ENCODE results near the gene B4GALT2. TPM values are rescaled to one million over a fixed set of nuclear protein-coding genes. Genes with fewer than 3 reads are reported as not detected.
A peak's percentile ranks its signal among the peaks of the same experiment; 100 is the strongest.

Gene B4GALT2
- total and polyA plus RNA-seq, 8 donors: 15.2 to 37.4 (median 22.5) TPM

DNA sequence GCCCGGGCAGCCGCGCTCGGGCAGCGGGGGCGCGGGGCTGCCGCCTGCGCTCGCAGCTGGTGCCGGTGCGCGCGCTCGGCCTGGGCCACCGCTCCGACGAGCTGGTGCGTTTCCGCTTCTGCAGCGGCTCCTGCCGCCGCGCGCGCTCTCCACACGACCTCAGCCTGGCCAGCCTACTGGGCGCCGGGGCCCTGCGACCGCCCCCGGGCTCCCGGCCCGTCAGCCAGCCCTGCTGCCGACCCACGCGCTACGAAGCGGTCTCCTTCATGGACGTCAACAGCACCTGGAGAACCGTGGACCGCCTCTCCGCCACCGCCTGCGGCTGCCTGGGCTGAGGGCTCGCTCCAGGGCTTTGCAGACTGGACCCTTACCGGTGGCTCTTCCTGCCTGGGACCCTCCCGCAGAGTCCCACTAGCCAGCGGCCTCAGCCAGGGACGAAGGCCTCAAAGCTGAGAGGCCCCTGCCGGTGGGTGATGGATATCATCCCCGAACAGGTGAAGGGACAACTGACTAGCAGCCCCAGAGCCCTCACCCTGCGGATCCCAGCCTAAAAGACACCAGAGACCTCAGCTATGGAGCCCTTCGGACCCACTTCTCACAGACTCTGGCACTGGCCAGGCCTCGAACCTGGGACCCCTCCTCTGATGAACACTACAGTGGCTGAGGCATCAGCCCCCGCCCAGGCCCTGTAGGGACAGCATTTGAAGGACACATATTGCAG, 42.4 kb upstream of the B4GALT2 start:
- peaks cover 29 to 46% (median 40%) of the 10 kb centered on the region in 4 donors for H3K4me1 ChIP-seq
- peaks cover 0 to 26% (median 25%) of the 10 kb centered on the region in 3 donors for H3K27me3 ChIP-seq
- H3K36me3 ChIP-seq: no peaks in the 10 kb centered on the region
- intact Hi-C loops (cut with DNase I; ENCODE audit: low total_unique reads): no loop called here
- H3K27ac ChIP-seq: peak overlapping the region in 2 of 5 donors; percentile 56 to 76
- TF ChIP-seq EP300 (IDR thresholded peaks at IDR 0.05) (no peak), CTCF (IDR thresholded peaks at IDR 0.05) (peak in 2 of 7 experiments; percentile 5 to 11), POLR2AphosphoS5 (IDR thresholded peaks at IDR 0.05) (no peak), POLR2A (IDR thresholded peaks at IDR 0.05) (no peak)
- DNase-seq: peak; percentile 45 to 83
- no peaks in the 10 kb centered on the region for H3K9me3 ChIP-seq
- 9 to 83% (median 14%) methylated on average over 1 to 56 of the region's 56 CpGs for WGBS, 5 donors
- peak overlapping the region; percentile 54 to 60 (median 57) for H3K4me3 ChIP-seq

DNA sequence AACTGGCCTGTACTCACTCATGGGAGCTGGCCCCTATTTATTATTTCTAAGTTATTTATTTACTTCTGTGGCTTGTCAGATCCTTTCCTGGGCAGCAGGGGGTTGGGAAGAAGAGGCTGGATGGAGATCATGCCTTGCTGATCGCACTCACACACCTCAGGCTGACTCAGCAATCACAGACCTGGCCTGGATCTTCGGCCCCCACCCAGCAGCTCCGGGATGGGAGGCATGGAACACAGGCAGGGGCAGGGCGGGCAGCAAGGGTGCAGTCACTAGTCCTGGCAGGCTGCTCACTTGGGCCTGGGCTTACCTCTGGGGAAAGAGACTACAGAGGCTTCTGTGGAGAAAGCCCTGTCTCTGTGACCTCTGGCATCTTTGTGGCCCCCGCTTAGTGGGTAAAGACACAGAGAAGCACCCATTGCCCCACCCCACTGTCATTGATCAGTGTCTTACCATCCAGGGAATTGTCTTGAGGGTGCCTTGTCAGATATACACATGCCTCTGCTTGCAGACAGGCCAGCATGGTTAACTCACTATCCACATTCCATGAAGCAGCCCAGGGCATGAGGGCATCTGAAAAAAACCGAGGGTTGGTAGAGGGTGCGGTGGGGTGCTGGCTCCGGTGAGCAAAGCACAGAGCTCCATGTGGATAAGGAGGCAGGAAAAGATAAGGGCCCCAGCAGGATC, 41.7 kb upstream of the B4GALT2 start:
- 68 to 76% (median 74%) methylated on average over 7 to 8 of the region's 8 CpGs for WGBS, 5 donors
- no peak for DNase-seq
- Histone ChIP-seq H3K27me3 (peaks cover 0 to 26% (median 25%) of the 10 kb centered on the region in 3 donors), H3K9me3 (no peaks in the 10 kb centered on the region), H3K4me3 (peak overlapping the region in 1 of 4 donors; percentile 60), H3K27ac (no peak overlapping the region), H3K36me3 (no peaks in the 10 kb centered on the region), H3K4me1 (peaks cover 29 to 46% (median 40%) of the 10 kb centered on the region in 4 donors)
- intact Hi-C loops (cut with DNase I; ENCODE audit: low total_unique reads): no loop called here
- no peak for TF ChIP-seq CTCF (IDR thresholded peaks at IDR 0.05)
- no peak for TF ChIP-seq EP300 (IDR thresholded peaks at IDR 0.05)

GRCh38 chr1:43938383-43938782, 40.6 kb upstream of the B4GALT2 start:
- Histone ChIP-seq H3K27ac (no peak overlapping the region), H3K9me3 (no peaks in the 10 kb centered on the region), H3K36me3 (no peaks in the 10 kb centered on the region), H3K27me3 (peaks cover 0 to 21% (median 17%) of the 10 kb centered on the region in 3 donors), H3K4me3 (no peak overlapping the region), H3K4me1 (peaks cover 23 to 39% (median 32%) of the 10 kb centered on the region in 4 donors)
- 85 to 94% (median 88%) methylated on average over 10 of the region's 10 CpGs for WGBS, 5 donors
- no peak for DNase-seq
- intact Hi-C loops (cut with DNase I; ENCODE audit: low total_unique reads): no loop called here
- no peak for TF ChIP-seq CTCF (IDR thresholded peaks at IDR 0.05)

- intact Hi-C loops (cut with DNase I; ENCODE audit: low total_unique reads): no loop called here
- WGBS, 5 donors: 72 to 88% (median 76%) methylated on average over 3 of the region's 3 CpGs
- no peak for DNase-seq
Measured at GRCh38 chr1:43938892-43939587, 40.0 kb upstream of the B4GALT2 start.

More at GRCh38 chr1:43938892-43939587, 40.0 kb upstream of the B4GALT2 start:
- Histone ChIP-seq H3K27me3 (peaks cover 0 to 14% (median 10%) of the 10 kb centered on the region in 3 donors), H3K4me1 (peaks cover 17 to 34% (median 25%) of the 10 kb centered on the region in 4 donors), H3K9me3 (no peaks in the 10 kb centered on the region), H3K4me3 (no peak overlapping the region), H3K27ac (no peak overlapping the region), H3K36me3 (no peaks in the 10 kb centered on the region)
- no peak for TF ChIP-seq POLR2AphosphoS5 (IDR thresholded peaks at IDR 0.05)
- TF ChIP-seq CTCF (IDR thresholded peaks at IDR 0.05): no peak
- TF ChIP-seq POLR2A (IDR thresholded peaks at IDR 0.05): no peak
